Right atrium auricular region (tissue), 2 donors: Measurements from ENCODE around the gene ZNF358. TPM values are rescaled to one million over a fixed set of nuclear protein-coding genes. Genes with fewer than 3 reads are reported as not detected.

ENCODE experiments used
- DNase-seq: peaks from one replicate; pipeline ENCODE4 v3.0.0-alpha.2; 2019; ENCODE audit warnings: low spot score
- H3K27ac ChIP-seq, 2 donors: fragments of 200-600 bp; sonication (generic); 1 replicate in 1 of 2; 2 replicates in 1 of 2; pipeline ENCODE4 v1.5.1; 2016 to 2019
- H3K27me3 ChIP-seq, 2 donors: fragments of 200-600 bp; sonication (generic); one replicate each; pipeline versions ENCODE4 v1.5.1 to v1.6.0; 2017 to 2019
- H3K36me3 ChIP-seq: fragments of 200-600 bp; sonication (generic); one replicate; pipeline ENCODE4 v1.5.1; 2016
- H3K4me1 ChIP-seq, 2 donors: fragments of 200-600 bp; sonication (generic); one replicate each; pipeline versions ENCODE4 v1.5.1 to v1.6.0; 2017 to 2019
- H3K4me3 ChIP-seq, 2 donors: fragments of 200-600 bp; sonication (generic); 1 replicate in 1 of 2; 2 replicates in 1 of 2; pipeline ENCODE4 v1.5.1; 2017 to 2019; ENCODE audit warnings: mild to moderate bottlenecking in 1 of 2, moderate library complexity in 1 of 2
- H3K9me3 ChIP-seq, 2 donors: fragments of 200-600 bp; sonication (generic); one replicate each; pipeline ENCODE4 v1.5.1; 2019
- total RNA-seq, 2 donors: library from RNA; depleted of rRNA; stranded (reverse); fragments of >200 nt; gene quantifications; one replicate each; pipeline ENCODE4 v1.1.0, GENCODE V29; 2016
- TF ChIP-seq, protein P1 (sequence below), 2 donors: fragments of 200-600 bp; sonication (generic); IDR thresholded peaks; one replicate each; pipeline ENCODE4 v1.5.1; 2019; ENCODE audit warnings: antibody characterized with exemption in 2 of 2

ZNF358 gene
- total RNA-seq, 2 donors from 2014 or later, result 109 to 119 TPM

GRCh38 chr19:7522923-7523667 lies 7.2 kb downstream of the ZNF358 start:
- H3K27me3 ChIP-seq, result no peaks in the 10 kb centered on the region
- no peaks in the 10 kb centered on the region for H3K9me3 ChIP-seq
- no peak for DNase-seq
- peaks cover 30% of the 10 kb centered on the region for H3K36me3 ChIP-seq
- peaks cover 0 to 19% of the 10 kb centered on the region in 2 donors for H3K4me1 ChIP-seq
- H3K27ac ChIP-seq, result peak overlapping the region; percentile 17 to 71
- H3K4me3 ChIP-seq, result peak overlapping the region; percentile 77 to 81
- TF ChIP-seq, protein P1, sequence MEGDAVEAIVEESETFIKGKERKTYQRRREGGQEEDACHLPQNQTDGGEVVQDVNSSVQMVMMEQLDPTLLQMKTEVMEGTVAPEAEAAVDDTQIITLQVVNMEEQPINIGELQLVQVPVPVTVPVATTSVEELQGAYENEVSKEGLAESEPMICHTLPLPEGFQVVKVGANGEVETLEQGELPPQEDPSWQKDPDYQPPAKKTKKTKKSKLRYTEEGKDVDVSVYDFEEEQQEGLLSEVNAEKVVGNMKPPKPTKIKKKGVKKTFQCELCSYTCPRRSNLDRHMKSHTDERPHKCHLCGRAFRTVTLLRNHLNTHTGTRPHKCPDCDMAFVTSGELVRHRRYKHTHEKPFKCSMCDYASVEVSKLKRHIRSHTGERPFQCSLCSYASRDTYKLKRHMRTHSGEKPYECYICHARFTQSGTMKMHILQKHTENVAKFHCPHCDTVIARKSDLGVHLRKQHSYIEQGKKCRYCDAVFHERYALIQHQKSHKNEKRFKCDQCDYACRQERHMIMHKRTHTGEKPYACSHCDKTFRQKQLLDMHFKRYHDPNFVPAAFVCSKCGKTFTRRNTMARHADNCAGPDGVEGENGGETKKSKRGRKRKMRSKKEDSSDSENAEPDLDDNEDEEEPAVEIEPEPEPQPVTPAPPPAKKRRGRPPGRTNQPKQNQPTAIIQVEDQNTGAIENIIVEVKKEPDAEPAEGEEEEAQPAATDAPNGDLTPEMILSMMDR (IDR thresholded peaks at IDR 0.05), result no peak

- Histone ChIP-seq H3K4me3 (no peak overlapping the region), H3K27ac (no peak overlapping the region), H3K27me3 (no peaks in the 10 kb centered on the region), H3K36me3 (peaks cover 42% of the 10 kb centered on the region), H3K4me1 (peaks cover 0 to 19% of the 10 kb centered on the region in 2 donors), H3K9me3 (no peaks in the 10 kb centered on the region)
- no peak for DNase-seq
- TF ChIP-seq, protein P1 (IDR thresholded peaks at IDR 0.05), result no peak
Measured at GRCh38 chr19:7524523-7524922, 8.6 kb downstream of the ZNF358 start.

- no peaks in the 10 kb centered on the region for H3K27me3 ChIP-seq
- H3K4me3 ChIP-seq, result no peak overlapping the region
- TF ChIP-seq, protein P1 (IDR thresholded peaks at IDR 0.05), result no peak
- no peak overlapping the region for H3K27ac ChIP-seq
- H3K4me1 ChIP-seq, result peaks cover 0 to 19% of the 10 kb centered on the region in 2 donors
- peaks cover 42% of the 10 kb centered on the region for H3K36me3 ChIP-seq
- no peaks in the 10 kb centered on the region for H3K9me3 ChIP-seq
- DNase-seq, result no peak
Measured at GRCh38 chr19:7524992-7525739, 9.3 kb downstream of the ZNF358 start.

DNA sequence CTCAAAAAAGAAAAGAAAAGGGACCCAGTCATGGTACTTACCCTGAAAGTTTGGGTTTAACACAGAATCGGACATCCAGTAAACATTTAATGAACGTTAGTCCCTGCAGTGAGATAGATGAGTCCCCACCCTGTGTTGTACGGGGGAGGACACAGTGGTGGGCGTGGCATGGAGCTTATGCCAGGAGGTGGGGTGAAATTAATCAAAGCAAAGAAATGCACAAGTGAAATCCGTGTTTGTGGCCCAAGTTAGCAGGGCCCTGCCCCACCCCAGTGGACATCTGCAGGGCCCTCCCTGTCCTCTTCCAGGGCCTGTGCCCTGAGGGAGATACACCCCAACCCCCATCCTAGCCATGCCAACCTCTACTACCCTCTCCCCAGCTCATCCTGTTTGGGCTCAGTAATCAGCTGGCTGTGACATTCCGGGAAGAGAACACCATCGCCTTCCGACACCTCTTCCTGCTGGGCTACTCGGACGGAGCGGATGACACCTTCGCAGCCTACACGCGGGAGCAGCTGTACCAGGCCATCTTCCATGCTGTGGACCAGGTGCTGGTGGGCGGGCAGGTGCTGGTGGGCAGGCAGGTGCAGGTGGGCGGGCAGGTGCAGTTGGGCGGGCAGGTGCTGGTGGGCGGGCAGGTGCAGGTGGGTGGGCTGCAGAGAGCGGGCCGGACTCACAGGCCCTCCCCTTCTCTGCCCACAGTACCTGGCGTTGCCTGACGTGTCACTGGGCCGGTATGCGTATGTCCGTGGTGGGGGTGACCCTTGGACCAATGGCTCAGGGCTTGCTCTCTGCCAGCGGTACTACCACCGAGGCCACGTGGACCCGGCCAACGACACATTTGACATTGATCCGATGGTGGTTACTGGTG lies 10.4 kb downstream of the ZNF358 start:
- no peak overlapping the region for H3K27ac ChIP-seq
- H3K9me3 ChIP-seq, result no peaks in the 10 kb centered on the region
- H3K4me3 ChIP-seq, result no peak overlapping the region
- H3K4me1 ChIP-seq, result peaks cover 0 to 19% of the 10 kb centered on the region in 2 donors
- no peaks in the 10 kb centered on the region for H3K27me3 ChIP-seq
- TF ChIP-seq, protein P1 (IDR thresholded peaks at IDR 0.05), result no peak
- DNase-seq, result no peak
- peaks cover 42% of the 10 kb centered on the region for H3K36me3 ChIP-seq

GRCh38 chr19:7527516-7528191 lies 11.8 kb downstream of the ZNF358 start:
- Histone ChIP-seq H3K9me3 (no peaks in the 10 kb centered on the region), H3K36me3 (peaks cover 42% of the 10 kb centered on the region), H3K27ac (no peak overlapping the region), H3K4me1 (peaks cover 0 to 11% of the 10 kb centered on the region in 2 donors), H3K4me3 (no peak overlapping the region), H3K27me3 (no peaks in the 10 kb centered on the region)
- no peak for DNase-seq
- TF ChIP-seq, protein P1 (IDR thresholded peaks at IDR 0.05), result no peak
